ENCODE data around the gene NTSR1. TPM values are rescaled to one million over a fixed set of nuclear protein-coding genes. Genes with fewer than 3 reads are reported as not detected.

Gene NTSR1
- total RNA-seq, 1 experiment from 2014 or later: 15.9 TPM

DNA sequence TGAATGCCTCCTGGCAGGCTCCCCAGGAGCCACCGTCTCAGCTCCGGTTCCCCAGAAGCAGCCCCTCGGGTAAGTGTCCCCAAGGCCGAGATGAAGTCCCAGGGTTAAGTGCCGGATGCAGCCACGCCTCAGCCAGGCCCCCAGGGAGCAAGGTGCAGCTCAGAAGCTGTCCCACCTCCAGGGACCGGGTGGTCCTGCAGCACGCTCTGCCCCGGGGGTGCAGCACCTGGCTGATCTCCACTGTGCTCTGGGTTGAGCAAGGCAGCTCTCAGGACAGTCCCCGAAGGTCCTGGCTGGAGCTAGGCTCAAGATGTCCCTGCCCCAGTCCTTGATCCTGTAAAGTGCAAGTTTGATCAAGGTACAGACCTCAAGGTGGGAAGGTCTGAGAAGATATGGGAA lies 15.1 kb upstream of the NTSR1 start:
- Histone ChIP-seq H3K4me1 (ENCODE audit: insufficient read depth, low read length, poor library complexity, severe bottlenecking) (peaks cover 62% of the 10 kb centered on the region), H3K4me3 (ENCODE audit: low read depth, low read length, poor library complexity, severe bottlenecking) (no peak overlapping the region), H3K27ac (ENCODE audit: low read depth, low read length, poor library complexity, severe bottlenecking) (no peak overlapping the region), H3K9me3 (ENCODE audit: low read depth, low read length, poor library complexity, severe bottlenecking) (no peaks in the 10 kb centered on the region), H3K36me3 (ENCODE audit: insufficient read depth, low read length, poor library complexity, severe bottlenecking) (no peaks in the 10 kb centered on the region), H3K27me3 (replicated peaks; ENCODE audit: insufficient read depth, low read depth, low read length, poor library complexity) (no peaks in the 10 kb centered on the region)
- intact Hi-C loops (cut with micrococcal nuclease; ENCODE audit: unreplicated experiment): loop anchor here (5.0 kb wide), 1 partner anchor 44 kb away; no protein-coding TSS in a partner anchor
- BruUV-seq (replicated peaks): no TSS peak
- TF ChIP-seq EZH2 (IDR thresholded peaks at IDR 0.05; ENCODE audit: borderline replicate concordance, low read depth, low read length, poor library complexity, severe bottlenecking): no peak
- TF ChIP-seq, protein P1, sequence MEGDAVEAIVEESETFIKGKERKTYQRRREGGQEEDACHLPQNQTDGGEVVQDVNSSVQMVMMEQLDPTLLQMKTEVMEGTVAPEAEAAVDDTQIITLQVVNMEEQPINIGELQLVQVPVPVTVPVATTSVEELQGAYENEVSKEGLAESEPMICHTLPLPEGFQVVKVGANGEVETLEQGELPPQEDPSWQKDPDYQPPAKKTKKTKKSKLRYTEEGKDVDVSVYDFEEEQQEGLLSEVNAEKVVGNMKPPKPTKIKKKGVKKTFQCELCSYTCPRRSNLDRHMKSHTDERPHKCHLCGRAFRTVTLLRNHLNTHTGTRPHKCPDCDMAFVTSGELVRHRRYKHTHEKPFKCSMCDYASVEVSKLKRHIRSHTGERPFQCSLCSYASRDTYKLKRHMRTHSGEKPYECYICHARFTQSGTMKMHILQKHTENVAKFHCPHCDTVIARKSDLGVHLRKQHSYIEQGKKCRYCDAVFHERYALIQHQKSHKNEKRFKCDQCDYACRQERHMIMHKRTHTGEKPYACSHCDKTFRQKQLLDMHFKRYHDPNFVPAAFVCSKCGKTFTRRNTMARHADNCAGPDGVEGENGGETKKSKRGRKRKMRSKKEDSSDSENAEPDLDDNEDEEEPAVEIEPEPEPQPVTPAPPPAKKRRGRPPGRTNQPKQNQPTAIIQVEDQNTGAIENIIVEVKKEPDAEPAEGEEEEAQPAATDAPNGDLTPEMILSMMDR (conservative IDR thresholded peaks at IDR 0.05; ENCODE audit: low read depth, low read length): no peak
- CTCF ChIA-PET: no interaction called here
- no peak for DNase-seq (ENCODE audit: low spot score)
- POLR2A ChIA-PET (ENCODE audit: low non-redundant PET): no interaction called here

DNA sequence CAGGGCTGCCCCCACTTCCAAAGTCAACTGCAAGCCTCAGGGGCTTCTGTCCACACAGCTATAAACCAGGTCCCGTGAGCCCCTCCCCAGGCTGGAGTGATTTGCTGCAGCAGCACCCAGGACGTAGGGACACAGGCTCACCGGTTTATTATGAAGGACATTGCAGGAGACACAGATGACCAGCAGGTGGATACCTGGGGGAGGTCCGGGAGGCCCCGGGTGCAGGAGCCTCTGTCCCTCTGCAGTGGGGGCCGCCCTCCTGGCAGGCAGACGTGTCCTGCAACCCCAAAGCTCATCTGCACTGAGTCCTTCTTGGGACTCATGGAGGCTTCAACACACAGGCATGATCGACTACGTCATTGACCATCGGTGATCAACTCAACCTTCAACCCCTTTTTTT lies 14.5 kb upstream of the NTSR1 start:
- POLR2A ChIA-PET (ENCODE audit: low non-redundant PET): no interaction called here
- Histone ChIP-seq H3K4me1 (ENCODE audit: insufficient read depth, low read length, poor library complexity, severe bottlenecking) (peaks cover 58% of the 10 kb centered on the region), H3K4me3 (ENCODE audit: low read depth, low read length, poor library complexity, severe bottlenecking) (no peak overlapping the region), H3K27me3 (replicated peaks; ENCODE audit: insufficient read depth, low read depth, low read length, poor library complexity) (no peaks in the 10 kb centered on the region), H3K36me3 (ENCODE audit: insufficient read depth, low read length, poor library complexity, severe bottlenecking) (no peaks in the 10 kb centered on the region), H3K27ac (ENCODE audit: low read depth, low read length, poor library complexity, severe bottlenecking) (no peak overlapping the region), H3K9me3 (ENCODE audit: low read depth, low read length, poor library complexity, severe bottlenecking) (no peaks in the 10 kb centered on the region)
- no peak for TF ChIP-seq EZH2 (IDR thresholded peaks at IDR 0.05; ENCODE audit: borderline replicate concordance, low read depth, low read length, poor library complexity, severe bottlenecking)
- TF ChIP-seq, protein P1 (conservative IDR thresholded peaks at IDR 0.05; ENCODE audit: low read depth, low read length): no peak
- CTCF ChIA-PET: no interaction called here
- intact Hi-C loops (cut with micrococcal nuclease; ENCODE audit: unreplicated experiment): loop anchor here (5.0 kb wide), 1 partner anchor 43 kb away; no protein-coding TSS in a partner anchor
- no TSS peak for BruUV-seq (replicated peaks)
- DNase-seq (ENCODE audit: low spot score): no peak

DNA sequence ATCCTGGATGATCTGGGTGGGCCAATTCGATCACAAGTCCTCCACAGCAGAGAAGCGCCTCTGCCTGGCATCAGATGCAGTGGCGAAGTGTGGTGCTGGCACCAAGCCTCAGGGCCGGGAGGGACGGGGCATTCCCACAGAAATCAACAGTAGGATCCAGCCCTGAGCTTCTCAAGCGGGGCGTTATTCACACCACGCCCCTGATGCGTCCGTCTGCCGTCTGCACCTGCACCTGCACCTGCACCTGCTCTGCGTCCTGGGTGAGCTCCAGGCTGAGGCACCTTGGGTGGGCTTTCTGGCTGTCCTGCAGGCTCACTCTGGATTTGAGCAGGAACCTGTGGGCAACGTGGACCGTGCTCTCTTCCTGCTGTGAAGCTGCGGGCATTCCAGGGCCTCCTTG lies 13.8 kb upstream of the NTSR1 start:
- no TSS peak for BruUV-seq (replicated peaks)
- intact Hi-C loops (cut with micrococcal nuclease; ENCODE audit: unreplicated experiment): loop anchor here (5.0 kb wide), 1 partner anchor 42 kb away; no protein-coding TSS in a partner anchor
- peaks cover 51% of the 10 kb centered on the region for H3K4me1 ChIP-seq (ENCODE audit: insufficient read depth, low read length, poor library complexity, severe bottlenecking)
- H3K36me3 ChIP-seq (ENCODE audit: insufficient read depth, low read length, poor library complexity, severe bottlenecking): no peaks in the 10 kb centered on the region
- ChIA-PET CTCF (no interaction called here), POLR2A (ENCODE audit: low non-redundant PET) (no interaction called here)
- no peak overlapping the region for H3K27ac ChIP-seq (ENCODE audit: low read depth, low read length, poor library complexity, severe bottlenecking)
- TF ChIP-seq, protein P1 (conservative IDR thresholded peaks at IDR 0.05; ENCODE audit: low read depth, low read length): no peak
- TF ChIP-seq EZH2 (IDR thresholded peaks at IDR 0.05; ENCODE audit: borderline replicate concordance, low read depth, low read length, poor library complexity, severe bottlenecking): no peak
- H3K4me3 ChIP-seq (ENCODE audit: low read depth, low read length, poor library complexity, severe bottlenecking): no peak overlapping the region
- no peaks in the 10 kb centered on the region for H3K9me3 ChIP-seq (ENCODE audit: low read depth, low read length, poor library complexity, severe bottlenecking)
- no peaks in the 10 kb centered on the region for H3K27me3 ChIP-seq (replicated peaks; ENCODE audit: insufficient read depth, low read depth, low read length, poor library complexity)
- DNase-seq (ENCODE audit: low spot score): no peak
